ENCODE measurements around the gene ACTN4.

The ACTN4 gene

GRCh38 chr19:38692458-38693379 is 45.3 kb downstream of the ACTN4 start:
- no peak for TF ChIP-seq CTCF (IDR thresholded peaks at IDR 0.05; ENCODE audit: borderline replicate concordance, control extremely low read depth, extremely low read depth, insufficient read depth, missing control alignments)

GRCh38 chr19:38693380-38694223 is 46.2 kb downstream of the ACTN4 start:
- TF ChIP-seq CTCF (IDR thresholded peaks at IDR 0.05; ENCODE audit: borderline replicate concordance, control extremely low read depth, extremely low read depth, insufficient read depth, missing control alignments): no peak
- in situ Hi-C loops (cut with MboI; ENCODE audit: low sequenced_read_pairs, unreplicated experiment): no loop called here
- peak; percentile 76 for DNase-seq (ENCODE audit: low spot score)

More at GRCh38 chr19:38692458-38693379, 45.3 kb downstream of the ACTN4 start:
- DNase-seq (ENCODE audit: low spot score): no peak
- in situ Hi-C loops (cut with MboI; ENCODE audit: low sequenced_read_pairs, unreplicated experiment): no loop called here

GRCh38 chr19:38695317-38695683 is 47.9 kb downstream of the ACTN4 start:
- in situ Hi-C loops (cut with MboI; ENCODE audit: low sequenced_read_pairs, unreplicated experiment): no loop called here
- no peak for DNase-seq (ENCODE audit: low spot score)
- no peak for TF ChIP-seq CTCF (IDR thresholded peaks at IDR 0.05; ENCODE audit: borderline replicate concordance, control extremely low read depth, extremely low read depth, insufficient read depth, missing control alignments)

- in situ Hi-C loops (cut with MboI; ENCODE audit: low sequenced_read_pairs, unreplicated experiment): no loop called here
- no peak for TF ChIP-seq CTCF (IDR thresholded peaks at IDR 0.05; ENCODE audit: borderline replicate concordance, control extremely low read depth, extremely low read depth, insufficient read depth, missing control alignments)
- no peak for DNase-seq (ENCODE audit: low spot score)
Observed at GRCh38 chr19:38695832-38696728, 48.6 kb downstream of the ACTN4 start.

GRCh38 chr19:38696729-38697055 is 49.2 kb downstream of the ACTN4 start:
- no peak for DNase-seq (ENCODE audit: low spot score)
- TF ChIP-seq CTCF (IDR thresholded peaks at IDR 0.05; ENCODE audit: borderline replicate concordance, control extremely low read depth, extremely low read depth, insufficient read depth, missing control alignments): no peak
- in situ Hi-C loops (cut with MboI; ENCODE audit: low sequenced_read_pairs, unreplicated experiment): no loop called here

- no peak for TF ChIP-seq CTCF (IDR thresholded peaks at IDR 0.05; ENCODE audit: borderline replicate concordance, control extremely low read depth, extremely low read depth, insufficient read depth, missing control alignments)
- in situ Hi-C loops (cut with MboI; ENCODE audit: low sequenced_read_pairs, unreplicated experiment): no loop called here
- DNase-seq (ENCODE audit: low spot score): no peak
Observed at GRCh38 chr19:38697197-38697596, 49.7 kb downstream of the ACTN4 start.

Measured in GM13976 (cell line).